Thyroid gland (tissue), 4 donors: ENCODE results near the gene HBE1.

ENCODE experiments used
- POLR2A ChIP-seq, 2 donors: fragments of 450-650 bp; IDR thresholded peaks; one replicate each; pipeline ENCODE4 v1.6.1; 2017; ENCODE audit warnings: antibody characterized with exemption in 2 of 2, mild to moderate bottlenecking in 2 of 2, moderate library complexity in 1 of 2
- TF ChIP-seq, protein P1 (sequence below), 6 experiments: fragments of 200-600 bp in 3 of 6; fragments of 450-650 bp in 3 of 6; sonication (generic) in 3 of 6; IDR thresholded peaks; one replicate each; pipeline ENCODE4 v1.5.1; 2016 to 2019; ENCODE audit warnings: antibody characterized with exemption in 6 of 6, mild to moderate bottlenecking in 2 of 6, inconsistent platforms in 1 of 6, moderate library complexity in 1 of 6

DNA sequence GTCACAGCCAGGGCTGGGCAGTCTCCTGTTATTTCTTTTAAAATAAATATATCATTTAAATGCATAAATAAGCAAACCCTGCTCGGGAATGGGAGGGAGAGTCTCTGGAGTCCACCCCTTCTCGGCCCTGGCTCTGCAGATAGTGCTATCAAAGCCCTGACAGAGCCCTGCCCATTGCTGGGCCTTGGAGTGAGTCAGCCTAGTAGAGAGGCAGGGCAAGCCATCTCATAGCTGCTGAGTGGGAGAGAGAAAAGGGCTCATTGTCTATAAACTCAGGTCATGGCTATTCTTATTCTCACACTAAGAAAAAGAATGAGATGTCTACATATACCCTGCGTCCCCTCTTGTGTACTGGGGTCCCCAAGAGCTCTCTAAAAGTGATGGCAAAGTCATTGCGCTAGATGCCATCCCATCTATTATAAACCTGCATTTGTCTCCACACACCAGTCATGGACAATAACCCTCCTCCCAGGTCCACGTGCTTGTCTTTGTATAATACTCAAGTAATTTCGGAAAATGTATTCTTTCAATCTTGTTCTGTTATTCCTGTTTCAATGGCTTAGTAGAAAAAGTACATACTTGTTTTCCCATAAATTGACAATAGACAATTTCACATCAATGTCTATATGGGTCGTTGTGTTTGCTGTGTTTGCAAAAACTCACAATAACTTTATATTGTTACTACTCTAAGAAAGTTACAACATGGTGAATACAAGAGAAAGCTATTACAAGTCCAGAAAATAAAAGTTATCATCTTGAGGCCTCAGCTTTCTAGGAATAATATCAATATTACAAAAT is 18.6 kb upstream of the HBE1 start:
- TF ChIP-seq, protein P1, sequence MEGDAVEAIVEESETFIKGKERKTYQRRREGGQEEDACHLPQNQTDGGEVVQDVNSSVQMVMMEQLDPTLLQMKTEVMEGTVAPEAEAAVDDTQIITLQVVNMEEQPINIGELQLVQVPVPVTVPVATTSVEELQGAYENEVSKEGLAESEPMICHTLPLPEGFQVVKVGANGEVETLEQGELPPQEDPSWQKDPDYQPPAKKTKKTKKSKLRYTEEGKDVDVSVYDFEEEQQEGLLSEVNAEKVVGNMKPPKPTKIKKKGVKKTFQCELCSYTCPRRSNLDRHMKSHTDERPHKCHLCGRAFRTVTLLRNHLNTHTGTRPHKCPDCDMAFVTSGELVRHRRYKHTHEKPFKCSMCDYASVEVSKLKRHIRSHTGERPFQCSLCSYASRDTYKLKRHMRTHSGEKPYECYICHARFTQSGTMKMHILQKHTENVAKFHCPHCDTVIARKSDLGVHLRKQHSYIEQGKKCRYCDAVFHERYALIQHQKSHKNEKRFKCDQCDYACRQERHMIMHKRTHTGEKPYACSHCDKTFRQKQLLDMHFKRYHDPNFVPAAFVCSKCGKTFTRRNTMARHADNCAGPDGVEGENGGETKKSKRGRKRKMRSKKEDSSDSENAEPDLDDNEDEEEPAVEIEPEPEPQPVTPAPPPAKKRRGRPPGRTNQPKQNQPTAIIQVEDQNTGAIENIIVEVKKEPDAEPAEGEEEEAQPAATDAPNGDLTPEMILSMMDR (IDR thresholded peaks at IDR 0.05) = no peak
- no peak for TF ChIP-seq POLR2A (IDR thresholded peaks at IDR 0.05)
